Pancreas (tissue), 10 donors: ENCODE measurements around the gene GLTP. TPM values are rescaled to one million over a fixed set of nuclear protein-coding genes. Genes with fewer than 3 reads are reported as not detected.

Experiments
- ATAC-seq, 4 donors: fragments of 200-7000 bp; cut with Tn5 transposase; one replicate each; pipeline versions ENCODE4 v1.8.0 to v1.9.1; 2020; ENCODE audit warnings: mild to moderate bottlenecking in 4 of 4, moderate library complexity in 4 of 4
- DNase-seq, 6 donors: peaks; one replicate each; pipeline ENCODE4 v3.0.0-alpha.2; 2020
- FAIRE-seq: peaks from 2 replicates; lab custom pipeline; 2012; peaks lifted over from hg19 to GRCh38; lab: Jason Lieb, UNC
- H3K27ac ChIP-seq, 4 donors: fragments of 200-600 bp; sonication (generic); 1 replicate in 3 of 4; 2 replicates in 1 of 4; pipeline versions ENCODE4 v1.5.0 to v1.8.0; 2020
- H3K27me3 ChIP-seq, 4 donors: fragments of 200-600 bp; one replicate each; pipeline ENCODE4 v1.8.0; 2021
- H3K36me3 ChIP-seq, 3 donors: fragments of 200-600 bp; sonication (generic) in 1 of 3; one replicate each; pipeline versions ENCODE4 v1.5.0 to v1.8.0; 2020 to 2021
- H3K4me1 ChIP-seq, 3 donors: fragments of 200-600 bp; one replicate each; pipeline ENCODE4 v1.8.0; 2021
- H3K4me3 ChIP-seq, 4 donors: fragments of 200-600 bp; sonication (generic) in 2 of 4; one replicate each; pipeline versions ENCODE4 v1.5.0 to v1.8.0; 2020 to 2021
- H3K9me3 ChIP-seq, 4 donors: fragments of 200-600 bp; one replicate each; pipeline ENCODE4 v1.8.0; 2021
- WGBS, 2 donors: extraction: QIAGEN DNeasy Blood & Tissue Kit; methylation state at CpG; one replicate each; pipeline ENCODE4 v1.1.7; 2013; 5-methylcytosine and 5-hydroxymethylcytosine counted together
- intact Hi-C, 3 donors: fragments of 100-400 bp; cut with DNase I; formaldehyde crosslinking; loops; one replicate each; pipeline versions ENCODE4 v1.11.1 to v1.14.2; 2022
- polyA plus RNA-seq, 2 donors: library from polyadenylated mRNA; stranded (reverse); fragments of 200-250 nt; gene quantifications; one replicate each; pipeline ENCODE4 v1.2.3, GENCODE V29; 2013
- total RNA-seq, 6 donors: library from RNA; stranded (reverse); fragmentation: NEBNext Ultra II Directional in 4 of 6; extraction: Animal tissue kit (Norgen Biotek cat#: 25700) in 4 of 6; gene quantifications; one replicate each; pipeline versions ENCODE4 v1.2.1 to v1.2.4, GENCODE V29; 2021 to 2023
- TF ChIP-seq, protein P1 (sequence below), 4 donors: fragments of 200-600 bp; sonication (generic) in 3 of 4; IDR thresholded peaks; one replicate each; pipeline versions ENCODE4 v1.5.0 to v1.8.0; 2021; ENCODE audit warnings: antibody characterized with exemption in 4 of 4
- donor health status: healthy with polysubstance abuse.
- donor health status: DM: no; HTN: no; CAD: no; lungs with moderate emphysema.
- donor health status: DM: no; HTN: no; CAD: no.
- donor health status: control.
- donor health status: control.
- donor health status: Bipolar disorder and iron deficiency.
- donor health status: DM: yes; HTN: yes; CAD: no.
- donor health status: DM: no; HTN: no; CAD: no.
- donor health status: DM: no; HTN: no; CAD: no.
- donor health status: DM: yes; HTN: yes; CAD: no.

Gene GLTP
- total and polyA plus RNA-seq, 8 donors: 14.7 to 24.9 (median 16.8) TPM

DNA sequence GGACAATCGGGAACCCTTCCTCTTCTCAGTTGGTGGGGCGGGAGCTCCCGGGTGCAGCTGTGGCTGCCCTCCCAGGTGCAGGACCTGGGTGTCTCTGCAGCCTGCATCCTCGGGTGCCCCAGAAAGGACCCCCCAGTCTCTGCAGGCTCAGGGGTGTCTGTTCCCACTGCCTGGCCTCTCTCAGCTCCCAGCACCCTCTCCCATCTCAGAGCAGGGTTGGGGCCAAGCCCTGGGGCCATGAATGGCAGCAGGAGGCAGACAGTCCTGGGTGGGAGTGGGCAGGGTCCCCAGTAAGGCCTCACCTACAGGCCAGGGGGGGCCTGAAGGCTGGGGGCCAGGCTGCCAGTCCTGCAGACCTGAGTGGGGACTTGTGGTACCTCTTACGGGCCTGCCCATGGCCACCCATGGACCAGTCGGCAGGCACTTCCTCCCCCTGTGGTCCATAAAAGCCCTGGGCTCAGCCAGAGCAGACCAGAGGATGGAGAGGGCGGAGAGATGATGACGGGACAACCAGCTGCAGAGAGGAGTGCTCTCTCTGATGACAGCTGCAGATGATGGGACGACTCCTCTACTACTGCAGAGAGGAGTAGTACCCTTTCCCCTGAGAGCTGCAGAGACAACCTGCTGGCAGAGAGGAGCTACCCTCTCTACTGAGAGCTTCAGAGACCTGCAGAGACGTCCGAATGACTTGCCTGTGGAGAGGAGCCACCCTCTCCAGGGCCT, 46.3 kb upstream of the GLTP start:
- Histone ChIP-seq H3K9me3 (no peaks in the 10 kb centered on the region), H3K27ac (no peak overlapping the region), H3K4me1 (peaks cover 12 to 18% (median 15%) of the 10 kb centered on the region in 3 donors), H3K4me3 (no peak overlapping the region), H3K27me3 (no peaks in the 10 kb centered on the region), H3K36me3 (peaks cover 0 to 3% (median 2%) of the 10 kb centered on the region in 3 donors)
- DNase-seq (peak in 1 of 6 donors; percentile 43), ATAC-seq (no peak), FAIRE-seq (no peak)
- TF ChIP-seq, protein P1, sequence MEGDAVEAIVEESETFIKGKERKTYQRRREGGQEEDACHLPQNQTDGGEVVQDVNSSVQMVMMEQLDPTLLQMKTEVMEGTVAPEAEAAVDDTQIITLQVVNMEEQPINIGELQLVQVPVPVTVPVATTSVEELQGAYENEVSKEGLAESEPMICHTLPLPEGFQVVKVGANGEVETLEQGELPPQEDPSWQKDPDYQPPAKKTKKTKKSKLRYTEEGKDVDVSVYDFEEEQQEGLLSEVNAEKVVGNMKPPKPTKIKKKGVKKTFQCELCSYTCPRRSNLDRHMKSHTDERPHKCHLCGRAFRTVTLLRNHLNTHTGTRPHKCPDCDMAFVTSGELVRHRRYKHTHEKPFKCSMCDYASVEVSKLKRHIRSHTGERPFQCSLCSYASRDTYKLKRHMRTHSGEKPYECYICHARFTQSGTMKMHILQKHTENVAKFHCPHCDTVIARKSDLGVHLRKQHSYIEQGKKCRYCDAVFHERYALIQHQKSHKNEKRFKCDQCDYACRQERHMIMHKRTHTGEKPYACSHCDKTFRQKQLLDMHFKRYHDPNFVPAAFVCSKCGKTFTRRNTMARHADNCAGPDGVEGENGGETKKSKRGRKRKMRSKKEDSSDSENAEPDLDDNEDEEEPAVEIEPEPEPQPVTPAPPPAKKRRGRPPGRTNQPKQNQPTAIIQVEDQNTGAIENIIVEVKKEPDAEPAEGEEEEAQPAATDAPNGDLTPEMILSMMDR (IDR thresholded peaks at IDR 0.05): no peak
- intact Hi-C loops: no loop called here
- WGBS, 2 donors: 93 to 94% methylated on average over 11 of the region's 11 CpGs

- Histone ChIP-seq H3K4me1 (peaks cover 12 to 15% (median 14%) of the 10 kb centered on the region in 3 donors), H3K36me3 (no peaks in the 10 kb centered on the region), H3K27ac (no peak overlapping the region), H3K9me3 (no peaks in the 10 kb centered on the region), H3K27me3 (no peaks in the 10 kb centered on the region), H3K4me3 (no peak overlapping the region)
- TF ChIP-seq, protein P1 (IDR thresholded peaks at IDR 0.05): no peak
- 96 to 97% methylated on average over 8 of the region's 8 CpGs for WGBS, 2 donors
- FAIRE-seq: no peak
- intact Hi-C loops: no loop called here
- peak in 1 of 6 donors; percentile 55 for DNase-seq
- no peak for ATAC-seq
Measured at GRCh38 chr12:109926016-109926415, 45.7 kb upstream of the GLTP start.

DNA sequence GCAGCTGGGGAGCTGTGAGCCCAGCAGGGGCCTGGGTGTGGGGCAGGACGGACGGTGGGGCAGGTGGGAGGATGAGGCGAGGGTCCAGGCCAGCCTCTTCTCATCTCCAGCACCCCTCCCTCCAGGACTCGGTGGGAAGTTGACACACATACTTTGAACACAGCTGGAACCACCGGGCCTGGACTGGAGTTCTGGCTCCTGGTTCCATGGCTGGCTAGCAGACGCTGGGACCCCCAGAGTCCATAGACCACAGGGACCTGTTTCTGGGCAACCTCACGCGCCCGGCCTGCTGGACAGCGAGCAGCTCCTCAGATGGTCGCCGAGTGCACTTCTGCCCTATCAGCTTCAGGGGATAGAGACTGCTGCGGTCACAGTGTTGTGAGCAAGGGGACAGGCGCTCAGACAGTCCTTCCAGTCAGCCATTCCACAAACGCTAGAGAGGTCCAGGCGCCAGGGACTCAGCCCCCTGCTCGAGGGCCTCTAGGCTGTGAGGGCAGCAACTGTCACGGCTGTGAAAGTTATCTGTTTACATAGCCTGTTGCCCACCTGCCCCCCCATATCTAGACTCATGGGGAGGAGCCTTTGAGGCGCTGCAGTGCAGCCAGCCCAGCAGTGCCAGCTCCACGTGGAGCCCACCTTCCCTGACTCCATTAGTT, 45.0 kb upstream of the GLTP start:
- TF ChIP-seq, protein P1 (IDR thresholded peaks at IDR 0.05): no peak
- 66 to 70% methylated on average over 20 of the region's 20 CpGs for WGBS, 2 donors
- ATAC-seq (peak in 2 of 4 donors; percentile 2 to 42), DNase-seq (peak in 2 of 6 donors; percentile 40 to 53), FAIRE-seq (no peak)
- Histone ChIP-seq H3K4me3 (no peak overlapping the region), H3K9me3 (no peaks in the 10 kb centered on the region), H3K27ac (no peak overlapping the region), H3K4me1 (peaks cover 7 to 11% (median 9%) of the 10 kb centered on the region in 3 donors), H3K27me3 (no peaks in the 10 kb centered on the region), H3K36me3 (peaks cover 0 to 2% (median 0%) of the 10 kb centered on the region in 3 donors)
- intact Hi-C loops: no loop called here

DNA sequence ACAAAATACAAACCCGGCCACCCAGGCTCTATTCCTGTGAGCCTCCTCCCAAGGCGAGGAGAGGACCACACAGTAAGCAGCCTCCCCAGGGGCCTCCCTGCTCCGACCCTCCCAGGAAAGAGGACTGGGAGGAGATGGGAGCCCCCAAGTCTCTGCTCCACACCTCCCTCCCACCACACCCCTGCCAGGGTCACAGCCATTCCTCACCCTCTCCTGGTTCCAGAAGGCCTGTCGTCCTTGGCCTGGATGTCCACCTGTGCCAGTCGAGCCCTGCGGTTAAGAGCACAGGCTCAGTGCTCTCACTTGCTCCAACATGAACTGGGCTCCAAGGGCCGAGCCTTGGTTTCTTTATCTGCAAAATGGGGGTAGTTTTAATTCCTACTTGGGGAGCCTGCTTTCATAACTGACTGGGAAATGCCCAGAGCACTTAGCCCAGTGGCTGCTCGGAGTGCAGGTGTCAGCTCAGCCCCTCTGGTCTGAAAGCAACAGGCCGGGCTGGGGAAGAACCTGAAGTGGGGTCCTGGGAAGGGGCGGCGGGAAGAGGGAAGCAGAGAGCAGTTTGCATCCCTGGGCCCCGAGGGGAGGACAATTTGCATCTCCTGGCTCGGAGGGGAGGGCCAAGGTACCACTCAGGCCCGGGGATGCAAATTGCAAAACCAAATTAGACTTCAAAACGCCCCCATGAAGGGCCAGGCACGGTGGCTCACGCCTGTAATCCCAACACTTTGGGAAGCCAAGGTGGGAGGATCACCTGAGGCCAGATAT, 43.3 kb upstream of the GLTP start:
- FAIRE-seq: no peak

More for the DNA sequence above, 43.3 kb upstream of the GLTP start:
- 84 to 86% methylated on average over 17 of the region's 17 CpGs for WGBS, 2 donors
- peaks cover 0 to 7% (median 0%) of the 10 kb centered on the region in 3 donors for H3K36me3 ChIP-seq
- no peaks in the 10 kb centered on the region for H3K9me3 ChIP-seq
- no peak overlapping the region for H3K27ac ChIP-seq
- no peak overlapping the region for H3K4me3 ChIP-seq
- no peaks in the 10 kb centered on the region for H3K27me3 ChIP-seq
- TF ChIP-seq, protein P1 (IDR thresholded peaks at IDR 0.05): no peak
- intact Hi-C loops: no loop called here
- peaks cover 0 to under 1% (median 0%) of the 10 kb centered on the region in 3 donors for H3K4me1 ChIP-seq
- ATAC-seq (no peak), DNase-seq (peak in 1 of 6 donors; percentile 22)
